SK-N-MC (cell line): ENCODE results near the gene RTCA.

Source experiments
- EZH2 ChIP-seq: fragments of 200-600 bp; sonication (generic); IDR thresholded peaks from one replicate; pipeline ENCODE4 v1.6.1; 2017; ENCODE audit warnings: antibody characterized with exemption
- FOXP2 ChIP-seq: optimal IDR thresholded peaks from 2 replicates; pipeline ENCODE3; 2011; ENCODE audit warnings: mild to moderate bottlenecking, moderate library complexity; ENCODE audit not compliant: insufficient read depth; ENCODE audit errors: extremely low read length, control extremely low read depth
- POLR2AphosphoS5 ChIP-seq: IDR thresholded peaks from 2 replicates; pipeline ENCODE4 v1.6.1; 2012; ENCODE audit warnings: mild to moderate bottlenecking, low read depth, low read length, borderline replicate concordance

GRCh38 chr1:100253552-100253951, 12.5 kb upstream of the RTCA start:
- no peak for TF ChIP-seq POLR2AphosphoS5
- TF ChIP-seq EZH2 = no peak
- TF ChIP-seq FOXP2 = no peak
